K562 (cell line): Measurements from ENCODE around the gene ART1. TPM values are rescaled to one million over a fixed set of nuclear protein-coding genes. Genes with fewer than 3 reads are reported as not detected.

Source experiments
- ATAC-seq: fragments of 200-7000 bp; cut with Tn5 transposase; 3 replicates; pipeline ENCODE4 v1.9.1; 2020; ENCODE audit warnings: moderate library complexity
- BruUV-seq: library from RNA; stranded (reverse); fragments of 400-500 nt; replicated peaks from 2 replicates; lab custom pipeline; 2021; lab: Mats Ljungman, UMichigan
- CTCF ChIA-PET: fragments of 300-600 bp; formaldehyde crosslinking; extraction: SDS; loops from one replicate; lab custom pipeline; 2021; ENCODE audit warnings: low intra/inter-chr PET ratio; lab: Yijun Ruan, JAX
- POLR2A ChIA-PET: fragments of 300-600, 350-650 bp; sonication (Branson Sonifier 250); formaldehyde crosslinking; extraction: SDS; loops from one replicate; lab custom pipeline; 2021; ENCODE audit warnings: antibody characterized with exemption, inconsistent platforms; lab: Yijun Ruan, JAX
- DNase-seq, 4 experiments: peaks; one replicate each; pipeline versions ENCODE4 v3.0.0 to v3.0.0-alpha.2; 2011 to 2018; ENCODE audit warnings: low spot score in 3 of 4, mixed read lengths in 3 of 4; ENCODE audit errors: extremely low read depth in 1 of 4
- FAIRE-seq: peaks from 2 replicates; lab custom pipeline; 2011; peaks lifted over from hg19 to GRCh38; lab: Jason Lieb, UNC
- H2AFZ ChIP-seq: 2 replicates; pipeline ENCODE4 v1.6.0; 2011; ENCODE audit warnings: low read depth, low read length, control low read depth, inconsistent platforms
- H3K27ac ChIP-seq: fragments of 200-600 bp; 3 replicates; pipeline ENCODE4 v1.8.0; 2011; ENCODE audit warnings: low read depth, mild to moderate bottlenecking, control low read depth, inconsistent platforms, low read length, moderate library complexity, mixed read lengths; ENCODE audit errors: extremely low read depth
- H3K27me3 ChIP-seq, 2 experiments: fragments of 300-600 bp in 1 of 2; 2 replicates in 1 of 2; 3 replicates in 1 of 2; pipeline versions ENCODE4 v1.6.0 to v1.8.0; 2011; ENCODE audit warnings: inconsistent platforms in 2 of 2, low read length in 2 of 2, mild to moderate bottlenecking in 1 of 2, mixed read lengths in 1 of 2, moderate library complexity in 1 of 2; ENCODE audit not compliant: control insufficient read depth in 2 of 2, insufficient read depth in 2 of 2
- H3K36me3 ChIP-seq: fragments of 300-600 bp; 3 replicates; pipeline ENCODE4 v1.8.0; 2011; ENCODE audit warnings: mild to moderate bottlenecking, low read length, inconsistent platforms; ENCODE audit not compliant: control insufficient read depth, insufficient read depth
- H3K4me1 ChIP-seq, 2 experiments: fragments of 200-600 bp in 1 of 2; replicated peaks in 1 of 2; 2 replicates in 1 of 2; 3 replicates in 1 of 2; pipeline versions ENCODE4 v1.5.1 to v1.8.0; 2011; ENCODE audit warnings: inconsistent platforms in 2 of 2, low read length in 2 of 2, mild to moderate bottlenecking in 1 of 2, mixed read lengths in 1 of 2, moderate library complexity in 1 of 2; ENCODE audit not compliant: control insufficient read depth in 2 of 2, insufficient read depth in 2 of 2
- H3K4me2 ChIP-seq: 2 replicates; pipeline ENCODE4 v1.6.1; 2011; ENCODE audit warnings: low read length, control low read depth, inconsistent platforms, mixed read lengths; ENCODE audit not compliant: insufficient read depth
- H3K4me3 ChIP-seq: fragments of 200-600 bp; sonication (generic), shearing (Covaris generic); 2 replicates; pipeline ENCODE4 v1.5.1; 2016; ENCODE audit warnings: control low read depth, inconsistent platforms
- H3K79me2 ChIP-seq: fragments of 200-600 bp; 3 replicates; pipeline ENCODE4 v1.8.0; 2011; ENCODE audit warnings: low read length, inconsistent platforms; ENCODE audit not compliant: control insufficient read depth, insufficient read depth
- H3K9ac ChIP-seq, 2 experiments: 2 replicates each; pipeline versions ENCODE4 v1.6.0 to v1.6.1; 2011; ENCODE audit warnings: low read depth in 2 of 2, low read length in 2 of 2, control low read depth in 1 of 2, inconsistent platforms in 1 of 2, mild to moderate bottlenecking in 1 of 2, mixed read lengths in 1 of 2; ENCODE audit not compliant: insufficient read depth in 1 of 2
- H3K9me1 ChIP-seq: one replicate; pipeline ENCODE4 v1.6.0; 2011; ENCODE audit warnings: inconsistent platforms, mild to moderate bottlenecking, low read length, moderate library complexity; ENCODE audit not compliant: control insufficient read depth, insufficient read depth
- H3K9me3 ChIP-seq: replicated peaks from 2 replicates; pipeline ENCODE4 v1.5.1; 2011; ENCODE audit warnings: low read depth, low read length, inconsistent platforms; ENCODE audit not compliant: control insufficient read depth, insufficient read depth
- H4K20me1 ChIP-seq: replicated peaks from 2 replicates; pipeline ENCODE4 v1.6.1; 2011; ENCODE audit warnings: low read length, inconsistent platforms, mixed read lengths; ENCODE audit not compliant: control insufficient read depth, insufficient read depth
- E2F3 ChIP-seq: fragments of 250-450 bp; sonication (Bioruptor Pico); IDR thresholded peaks from 2 replicates; pipeline ENCODE4 v1.4.0; 2020; ENCODE audit warnings: mild to moderate bottlenecking
- RBM14 ChIP-seq: fragments of 200-400 bp; formaldehyde crosslinking; IDR thresholded peaks from 2 replicates; pipeline ENCODE4 v1.6.1; 2018; ENCODE audit warnings: low read depth, mild to moderate bottlenecking, low read length, moderate library complexity, borderline replicate concordance; ENCODE audit not compliant: insufficient read depth
- SMARCA4 ChIP-seq: fragments of 450-650 bp; IDR thresholded peaks from 2 replicates; pipeline ENCODE4 v1.6.1; 2016
- SP2 ChIP-seq: IDR thresholded peaks from 2 replicates; pipeline ENCODE4 v1.6.1; 2011; ENCODE audit warnings: mild to moderate bottlenecking, low read depth, low read length, moderate library complexity; ENCODE audit not compliant: poor library complexity, severe bottlenecking; ENCODE audit errors: extremely low read depth
- ZNF23 ChIP-seq: fragments of 250-450 bp; sonication (Bioruptor Pico); IDR thresholded peaks from 2 replicates; pipeline ENCODE4 v1.4.0; 2020; ENCODE audit warnings: mild to moderate bottlenecking
- WGBS: fragments of 100-300 bp; shearing (Covaris generic); methylation state at CpG from one replicate; pipeline ENCODE4 v1.1.6; 2016; ENCODE audit warnings: low coverage, mixed read lengths; ENCODE audit not compliant: insufficient coverage; ENCODE audit errors: missing lambda C conversion rate; 5-methylcytosine and 5-hydroxymethylcytosine counted together
- in situ Hi-C: fragments of 300-500 bp; cut with MboI; formaldehyde crosslinking; loops from 4 replicates; pipeline ENCODE4 v1.15.0; 2018; ENCODE audit warnings: inconsistent platforms, mixed read lengths
- intact Hi-C: fragments of 100-400 bp; cut with micrococcal nuclease; formaldehyde crosslinking; loops from 2 replicates; pipeline ENCODE4 v1.14.2; 2022
- polyA plus RNA-seq, 8 experiments: library from polyadenylated mRNA; depleted of rRNA in 4 of 8; stranded (reverse) in 5 of 8; unstranded in 3 of 8; fragments of >200 nt; fragmentation: Nextera tagmentation in 2 of 8; fragmentation: Illumina TruSeq in 1 of 8; extraction: Ambion mirVana in 2 of 8; extraction: Trizol in 1 of 8; gene quantifications; 2 replicates each; pipeline versions ENCODE4 v1.2.1 to v1.2.3, GENCODE V29; 2011 to 2014; ENCODE audit warnings: inconsistent platforms in 1 of 8, missing spikeins in 1 of 8
- total RNA-seq, 7 experiments: library from RNA; depleted of rRNA in 6 of 7; stranded (reverse); fragments of >200 nt in 6 of 7; fragmentation: Illumina TruSeq in 2 of 7; extraction: Trizol in 2 of 7; gene quantifications; 2 replicates each; pipeline versions ENCODE4 v1.2.1 to v1.2.3, GENCODE V29; 2011 to 2021; ENCODE audit warnings: low replicate concordance in 1 of 7
- TF ChIP-seq, protein P1 (sequence below): fragments of 450-650 bp; conservative IDR thresholded peaks from 2 replicates; pipeline ENCODE4 v1.6.1; 2016; ENCODE audit warnings: missing genetic modification characterization, low read depth, mild to moderate bottlenecking, control low read depth, missing compliant biosample characterization
- TF ChIP-seq, protein P2 (sequence below), 2 experiments: fragments of 450-650 bp in 1 of 2; sonication (generic) in 1 of 2; formaldehyde crosslinking in 1 of 2; IDR thresholded peaks; 2 replicates each; pipeline versions ENCODE4 v1.7.1 to v1.9.0; 2016 to 2022; ENCODE audit warnings: inconsistent platforms in 1 of 2, mild to moderate bottlenecking in 1 of 2, missing genetic modification reagents in 1 of 2
- TF ChIP-seq, protein P3 (sequence below): fragments of 450-650 bp; IDR thresholded peaks from 2 replicates; pipeline ENCODE4 v1.6.1; 2018; ENCODE audit warnings: mild to moderate bottlenecking, low read depth; ENCODE audit not compliant: partially characterized antibody

Gene ART1
- total and polyA plus RNA-seq, 9 of the 15 experiments (the other 6 are each of a cell fraction or from before 2014, with no cell fraction given) = not detected

DNA sequence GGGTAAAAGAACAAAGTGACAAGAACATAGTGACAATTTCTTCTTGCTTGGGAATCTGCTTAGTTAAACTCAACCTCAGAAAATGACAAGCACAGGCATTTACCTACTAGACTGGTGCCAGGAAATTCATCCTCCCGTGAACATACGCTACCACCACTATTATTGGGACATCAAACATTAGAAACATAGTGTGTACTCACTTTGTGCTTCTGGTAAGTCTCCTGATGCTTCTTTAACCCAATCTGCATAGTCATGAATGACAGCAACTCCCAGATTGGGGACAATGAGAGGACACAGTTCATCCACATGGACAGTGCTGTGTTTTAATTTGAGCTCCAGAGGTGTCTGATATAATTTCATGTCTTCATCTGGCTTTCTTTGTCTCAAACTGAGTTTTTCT lies 55.5 kb downstream of the ART1 start:
- Histone ChIP-seq H3K36me3 (peaks cover 95% of the 10 kb centered on the region), H3K4me1 (no peaks in the 10 kb centered on the region), H3K4me2 (no peak overlapping the region), H3K9me3 (no peaks in the 10 kb centered on the region), H2AFZ (no peak overlapping the region), H3K27ac (no peak overlapping the region), H3K4me3 (no peak overlapping the region), H3K27me3 (no peaks in the 10 kb centered on the region), H3K9me1 (no peaks in the 10 kb centered on the region), H3K9ac (no peak overlapping the region), H4K20me1 (no peaks in the 10 kb centered on the region), H3K79me2 (no peaks in the 10 kb centered on the region)
- ChIA-PET CTCF (no interaction called here), POLR2A (interaction anchor here (0.6 to 0.7 kb wide), 2 partner anchors 22 to 685 kb away, joined by 3 read pairs; no protein-coding TSS in a partner anchor)
- DNase-seq (no peak), ATAC-seq (peak; percentile 34; the same call in 1 of the 3 replicates), FAIRE-seq (no peak)
- in situ Hi-C loops = no loop called here
- BruUV-seq = no TSS peak
- 82% methylated on average over 2 of the region's 2 CpGs for WGBS
- no peak for TF ChIP-seq E2F3 (CRISPR knock-in tag)
- TF ChIP-seq SMARCA4 = no peak
- TF ChIP-seq SP2 = no peak
- TF ChIP-seq, protein P1, sequence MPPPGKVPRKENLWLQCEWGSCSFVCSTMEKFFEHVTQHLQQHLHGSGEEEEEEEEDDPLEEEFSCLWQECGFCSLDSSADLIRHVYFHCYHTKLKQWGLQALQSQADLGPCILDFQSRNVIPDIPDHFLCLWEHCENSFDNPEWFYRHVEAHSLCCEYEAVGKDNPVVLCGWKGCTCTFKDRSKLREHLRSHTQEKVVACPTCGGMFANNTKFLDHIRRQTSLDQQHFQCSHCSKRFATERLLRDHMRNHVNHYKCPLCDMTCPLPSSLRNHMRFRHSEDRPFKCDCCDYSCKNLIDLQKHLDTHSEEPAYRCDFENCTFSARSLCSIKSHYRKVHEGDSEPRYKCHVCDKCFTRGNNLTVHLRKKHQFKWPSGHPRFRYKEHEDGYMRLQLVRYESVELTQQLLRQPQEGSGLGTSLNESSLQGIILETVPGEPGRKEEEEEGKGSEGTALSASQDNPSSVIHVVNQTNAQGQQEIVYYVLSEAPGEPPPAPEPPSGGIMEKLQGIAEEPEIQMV (tag) = no peak
- no peak for TF ChIP-seq RBM14
- TF ChIP-seq, protein P2, sequence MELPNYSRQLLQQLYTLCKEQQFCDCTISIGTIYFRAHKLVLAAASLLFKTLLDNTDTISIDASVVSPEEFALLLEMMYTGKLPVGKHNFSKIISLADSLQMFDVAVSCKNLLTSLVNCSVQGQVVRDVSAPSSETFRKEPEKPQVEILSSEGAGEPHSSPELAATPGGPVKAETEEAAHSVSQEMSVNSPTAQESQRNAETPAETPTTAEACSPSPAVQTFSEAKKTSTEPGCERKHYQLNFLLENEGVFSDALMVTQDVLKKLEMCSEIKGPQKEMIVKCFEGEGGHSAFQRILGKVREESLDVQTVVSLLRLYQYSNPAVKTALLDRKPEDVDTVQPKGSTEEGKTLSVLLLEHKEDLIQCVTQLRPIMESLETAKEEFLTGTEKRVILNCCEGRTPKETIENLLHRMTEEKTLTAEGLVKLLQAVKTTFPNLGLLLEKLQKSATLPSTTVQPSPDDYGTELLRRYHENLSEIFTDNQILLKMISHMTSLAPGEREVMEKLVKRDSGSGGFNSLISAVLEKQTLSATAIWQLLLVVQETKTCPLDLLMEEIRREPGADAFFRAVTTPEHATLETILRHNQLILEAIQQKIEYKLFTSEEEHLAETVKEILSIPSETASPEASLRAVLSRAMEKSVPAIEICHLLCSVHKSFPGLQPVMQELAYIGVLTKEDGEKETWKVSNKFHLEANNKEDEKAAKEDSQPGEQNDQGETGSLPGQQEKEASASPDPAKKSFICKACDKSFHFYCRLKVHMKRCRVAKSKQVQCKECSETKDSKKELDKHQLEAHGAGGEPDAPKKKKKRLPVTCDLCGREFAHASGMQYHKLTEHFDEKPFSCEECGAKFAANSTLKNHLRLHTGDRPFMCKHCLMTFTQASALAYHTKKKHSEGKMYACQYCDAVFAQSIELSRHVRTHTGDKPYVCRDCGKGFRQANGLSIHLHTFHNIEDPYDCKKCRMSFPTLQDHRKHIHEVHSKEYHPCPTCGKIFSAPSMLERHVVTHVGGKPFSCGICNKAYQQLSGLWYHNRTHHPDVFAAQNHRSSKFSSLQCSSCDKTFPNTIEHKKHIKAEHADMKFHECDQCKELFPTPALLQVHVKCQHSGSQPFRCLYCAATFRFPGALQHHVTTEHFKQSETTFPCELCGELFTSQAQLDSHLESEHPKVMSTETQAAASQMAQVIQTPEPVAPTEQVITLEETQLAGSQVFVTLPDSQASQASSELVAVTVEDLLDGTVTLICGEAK (IDR thresholded peaks at IDR 0.05) = no peak
- TF ChIP-seq, protein P2 (CRISPR knock-in tag; IDR thresholded peaks at IDR 0.05) = no peak
- TF ChIP-seq ZNF23 (CRISPR knock-in tag) = no peak
- TF ChIP-seq, protein P3, sequence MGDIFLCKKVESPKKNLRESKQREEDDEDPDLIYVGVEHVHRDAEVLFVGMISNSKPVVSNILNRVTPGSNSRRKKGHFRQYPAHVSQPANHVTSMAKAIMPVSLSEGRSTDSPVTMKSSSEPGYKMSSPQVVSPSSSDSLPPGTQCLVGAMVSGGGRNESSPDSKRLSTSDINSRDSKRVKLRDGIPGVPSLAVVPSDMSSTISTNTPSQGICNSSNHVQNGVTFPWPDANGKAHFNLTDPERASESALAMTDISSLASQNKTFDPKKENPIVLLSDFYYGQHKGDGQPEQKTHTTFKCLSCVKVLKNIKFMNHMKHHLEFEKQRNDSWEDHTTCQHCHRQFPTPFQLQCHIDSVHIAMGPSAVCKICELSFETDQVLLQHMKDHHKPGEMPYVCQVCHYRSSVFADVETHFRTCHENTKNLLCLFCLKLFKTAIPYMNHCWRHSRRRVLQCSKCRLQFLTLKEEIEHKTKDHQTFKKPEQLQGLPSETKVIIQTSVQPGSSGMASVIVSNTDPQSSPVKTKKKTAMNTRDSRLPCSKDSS = no peak
- intact Hi-C loops = no loop called here
